Natural killer cell (primary cell): ENCODE measurements around the gene SFTPB. TPM values are rescaled to one million over a fixed set of nuclear protein-coding genes. Genes with fewer than 3 reads are reported as not detected.

Experiments used
- ATAC-seq, 3 donors: fragments of 150-1000 bp in 2 of 3; fragments of 200-7000 bp in 1 of 3; cut with Tn5 transposase; 1 replicate in 1 of 3; 2 replicates in 2 of 3; pipeline ENCODE4 v1.10.0; 2021; ENCODE audit warnings: mild to moderate bottlenecking in 2 of 3, moderate library complexity in 2 of 3
- DNase-seq, 2 donors: peaks; one replicate each; pipeline versions ENCODE4 v3.0.0 to v3.0.0-alpha.2; 2013 to 2021; ENCODE audit warnings: mixed read lengths in 1 of 2
- H3K27ac ChIP-seq: one replicate; pipeline ENCODE4 v1.5.1; 2013; ENCODE audit warnings: mild to moderate bottlenecking, low read length
- H3K27me3 ChIP-seq: one replicate; pipeline ENCODE4 v1.6.1; 2013; ENCODE audit warnings: low read length; ENCODE audit not compliant: control insufficient read depth, insufficient read depth
- H3K36me3 ChIP-seq: one replicate; pipeline ENCODE4 v1.6.1; 2013; ENCODE audit warnings: low read length; ENCODE audit not compliant: control insufficient read depth, insufficient read depth
- H3K4me1 ChIP-seq: one replicate; pipeline ENCODE4 v1.6.1; 2013; ENCODE audit warnings: low read length; ENCODE audit not compliant: control insufficient read depth, insufficient read depth
- H3K4me3 ChIP-seq: one replicate; pipeline ENCODE4 v1.5.1; 2013; ENCODE audit warnings: low read length
- H3K9me3 ChIP-seq: one replicate; pipeline ENCODE4 v1.6.1; 2013; ENCODE audit warnings: low read length; ENCODE audit not compliant: control insufficient read depth, insufficient read depth
- H3K27ac Mint-ChIP-seq, 2 donors: one replicate each; pipeline ENCODE4 v1.8.0; 2022; ENCODE audit warnings: mild to moderate bottlenecking in 2 of 2, mixed read lengths in 2 of 2, moderate library complexity in 1 of 2
- H3K27me3 Mint-ChIP-seq, 2 donors: one replicate each; pipeline ENCODE4 v1.8.0; 2022; ENCODE audit warnings: low read depth in 2 of 2, mixed read lengths in 2 of 2
- H3K36me3 Mint-ChIP-seq: one replicate; pipeline ENCODE4 v1.8.0; 2022; ENCODE audit warnings: mixed read lengths
- H3K4me1 Mint-ChIP-seq, 2 donors: one replicate each; pipeline ENCODE4 v1.8.0; 2022; ENCODE audit warnings: mixed read lengths in 2 of 2
- H3K4me3 Mint-ChIP-seq: one replicate; pipeline ENCODE4 v1.8.0; 2022; ENCODE audit warnings: mild to moderate bottlenecking, moderate library complexity, mixed read lengths
- H3K9me3 Mint-ChIP-seq, 2 donors: one replicate each; pipeline ENCODE4 v1.8.0; 2022; ENCODE audit warnings: mixed read lengths in 2 of 2
- CTCF ChIP-seq: fragments of 200-600 bp; IDR thresholded peaks from one replicate; pipeline ENCODE4 v1.8.0; 2022; ENCODE audit warnings: antibody characterized with exemption
- WGBS: methylation state at CpG from one replicate; pipeline ENCODE4 v1.1.7; 2013; ENCODE audit warnings: missing lambda C conversion rate; ENCODE audit not compliant: insufficient coverage; 5-methylcytosine and 5-hydroxymethylcytosine counted together
- intact Hi-C: fragments of 100-400 bp; cut with micrococcal nuclease; formaldehyde crosslinking; loops from one replicate; pipeline ENCODE4 v1.14.2; 2022
- total RNA-seq, 4 donors: library from RNA; stranded (reverse); fragments of 120-200 nt in 1 of 4; gene quantifications; one replicate each; pipeline versions ENCODE4 v1.2.3 to v1.2.4, GENCODE V29; 2013 to 2022

Gene SFTPB
- total RNA-seq, 3 donors from 2014 or later (not counting 1 experiment from before 2014, with no cell fraction given), result not detected

DNA sequence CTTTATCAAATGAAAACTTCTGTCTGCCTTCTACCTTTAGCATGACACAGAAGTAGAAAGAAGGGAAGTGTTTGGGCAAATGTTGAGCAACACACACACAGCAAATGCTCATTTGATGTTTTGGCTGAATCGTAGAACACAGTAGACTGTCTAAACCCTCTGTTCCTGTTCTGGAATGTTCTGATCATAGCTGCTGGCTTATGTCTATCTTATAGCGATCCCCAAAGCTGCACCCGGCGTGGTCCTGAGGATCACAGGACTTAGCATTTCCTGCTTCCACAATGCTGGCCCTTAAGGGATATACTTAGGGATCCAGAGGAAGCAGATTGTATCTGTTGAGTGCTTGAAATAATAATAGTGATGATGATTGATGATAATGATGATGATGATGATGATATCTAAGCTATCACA is 41.4 kb upstream of the SFTPB start:
- Mint-ChIP-seq H3K4me1 (peaks cover 30 to 37% of the 10 kb centered on the region in 2 donors), H3K27ac (no peak overlapping the region), H3K36me3 (no peaks in the 10 kb centered on the region), H3K4me3 (no peak overlapping the region), H3K9me3 (no peaks in the 10 kb centered on the region), H3K27me3 (no peaks in the 10 kb centered on the region)
- Histone ChIP-seq H3K4me3 (no peak overlapping the region), H3K9me3 (no peaks in the 10 kb centered on the region), H3K27me3 (no peaks in the 10 kb centered on the region), H3K36me3 (no peaks in the 10 kb centered on the region), H3K4me1 (peaks cover 48% of the 10 kb centered on the region), H3K27ac (no peak overlapping the region)
- intact Hi-C loops, result loop anchor here (5.0 kb wide), 1 partner anchor 373 kb away; no protein-coding TSS in a partner anchor
- no peak for ATAC-seq
- DNase-seq, result no peak
- TF ChIP-seq CTCF, result no peak
- WGBS, result 56% methylated on average over 4 of the region's 4 CpGs

DNA sequence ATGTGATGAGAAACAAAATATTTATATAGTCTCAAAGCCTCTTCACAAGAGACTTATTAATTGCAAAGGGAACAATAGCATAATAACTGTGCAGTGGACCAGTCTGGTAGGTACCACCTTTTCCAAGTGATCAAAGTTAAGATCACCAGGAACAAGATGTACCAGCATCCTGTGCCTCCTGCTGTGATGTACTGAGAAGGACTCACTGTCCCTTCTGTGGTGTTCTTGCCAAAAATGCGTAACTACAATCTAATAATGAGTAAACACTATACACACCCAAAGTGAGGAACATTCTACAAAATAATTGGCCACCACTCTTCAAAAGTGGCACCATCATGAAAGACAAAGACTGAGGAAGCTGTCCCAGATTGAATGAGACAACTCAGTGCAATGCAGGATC is 40.6 kb upstream of the SFTPB start:
- intact Hi-C loops, result loop anchor here (5.0 kb wide), 1 partner anchor 374 kb away; no protein-coding TSS in a partner anchor
- H3K4me3 Mint-ChIP-seq, result no peak overlapping the region
- peaks cover 38 to 39% of the 10 kb centered on the region in 2 donors for H3K4me1 Mint-ChIP-seq
- no peak overlapping the region for H3K27ac ChIP-seq
- no peak for TF ChIP-seq CTCF
- no peaks in the 10 kb centered on the region for H3K27me3 ChIP-seq
- DNase-seq (no peak), ATAC-seq (no peak)
- H3K27me3 Mint-ChIP-seq, result no peaks in the 10 kb centered on the region
- WGBS, result 90% methylated on average over 1 of the region's 1 CpG
- no peaks in the 10 kb centered on the region for H3K9me3 ChIP-seq
- no peaks in the 10 kb centered on the region for H3K36me3 ChIP-seq
- H3K36me3 Mint-ChIP-seq, result no peaks in the 10 kb centered on the region
- no peaks in the 10 kb centered on the region for H3K9me3 Mint-ChIP-seq
- H3K4me3 ChIP-seq, result no peak overlapping the region
- H3K4me1 ChIP-seq, result peaks cover 55% of the 10 kb centered on the region
- no peak overlapping the region for H3K27ac Mint-ChIP-seq

- ATAC-seq (peak; percentile 58 to 86 (median 66)), DNase-seq (peak in 1 of 2 donors; percentile 89)
- H3K27ac ChIP-seq, result peak overlapping the region; percentile 97
- Mint-ChIP-seq H3K9me3 (no peaks in the 10 kb centered on the region), H3K4me3 (peak overlapping the region; percentile 87), H3K27me3 (no peaks in the 10 kb centered on the region), H3K4me1 (peaks cover 51 to 52% of the 10 kb centered on the region in 2 donors), H3K27ac (peak overlapping the region; percentile 93 to 96), H3K36me3 (no peaks in the 10 kb centered on the region)
- no peaks in the 10 kb centered on the region for H3K27me3 ChIP-seq
- H3K4me3 ChIP-seq, result no peak overlapping the region
- H3K4me1 ChIP-seq, result peaks cover 65% of the 10 kb centered on the region
- no peaks in the 10 kb centered on the region for H3K9me3 ChIP-seq
- WGBS, result 2% methylated on average over 10 of the region's 10 CpGs
- no peaks in the 10 kb centered on the region for H3K36me3 ChIP-seq
- peak; percentile 75 for TF ChIP-seq CTCF
- intact Hi-C loops, result loop anchor here (1.0 to 5.0 kb wide), 3 partner anchors 28 to 375 kb away; no protein-coding TSS in a partner anchor
These were observed 39.3 kb upstream of the SFTPB start for GRCh38 chr2:85707304-85707703.
